ENCODE data around the gene OR2A7. TPM values are rescaled to one million over a fixed set of nuclear protein-coding genes. Genes with fewer than 3 reads are reported as not detected.
"Not testable (repeated sequence)": the region's sequence is repeated elsewhere in the genome, so short reads cannot be mapped to it uniquely, and the experiment has no call there.

OR2A7 gene, protein sequence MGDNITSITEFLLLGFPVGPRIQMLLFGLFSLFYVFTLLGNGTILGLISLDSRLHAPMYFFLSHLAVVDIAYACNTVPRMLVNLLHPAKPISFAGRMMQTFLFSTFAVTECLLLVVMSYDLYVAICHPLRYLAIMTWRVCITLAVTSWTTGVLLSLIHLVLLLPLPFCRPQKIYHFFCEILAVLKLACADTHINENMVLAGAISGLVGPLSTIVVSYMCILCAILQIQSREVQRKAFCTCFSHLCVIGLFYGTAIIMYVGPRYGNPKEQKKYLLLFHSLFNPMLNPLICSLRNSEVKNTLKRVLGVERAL
- total RNA-seq (2021; fragmentation: NEBNext Ultra II Directional; extraction: Animal tissue kit (Norgen Biotek cat#: 25700)) (1.6 and 1.9 TPM in 2 replicates), polyA plus RNA-seq (2011; rRNA removed) (3.3 and 3.4 TPM in 2 replicates), polyA minus RNA-seq (2011; rRNA and poly(A)+ RNA removed) (5.5 and 7.9 TPM in 2 replicates)
- polyA plus RNA-seq (2011; cell fraction: cytosol; rRNA removed) = 1.1 TPM
- polyA plus RNA-seq (2011; cell fraction: nucleus; rRNA removed) = 9.5 TPM
- 1.5 to 2.5 TPM (median 1.9 TPM) in 4 replicates for polyA plus RNA-seq (2012, experiment 1 of 2)
- polyA plus RNA-seq (2012, experiment 2 of 2) = 0.26 TPM
- polyA plus RNA-seq (2013, experiment 1 of 2) = 1.8 TPM
- 1.6 TPM for polyA plus RNA-seq (2013, experiment 2 of 2)
- 2.1 TPM for polyA minus RNA-seq (2011; cell fraction: cytosol; rRNA and poly(A)+ RNA removed)
- 9.2 TPM for polyA minus RNA-seq (2011; cell fraction: nucleus; rRNA and poly(A)+ RNA removed)
- long read RNA-seq, experiment 1 = 0 reads
- long read RNA-seq, experiment 2 = 0 reads

GRCh38 chr7:144264692-144265091 is at the start of gene OR2A7:
Gene OR2A7, minus strand, starts transcription at chr7:144264792. Its CDS starts 5,164 bp downstream, at chr7:144259628.
- H3K4me3 ChIP-seq (ENCODE audit: extremely low read depth in 1 of 4, insufficient read depth in 2 of 4, low read depth in 3 of 4, low read length in 4 of 4); H3K27ac ChIP-seq (ENCODE audit: low read depth, low read length); H4K8ac ChIP-seq (ENCODE audit: extremely low read depth, insufficient read depth, low read length); H2BK120ac ChIP-seq (replicated peaks; ENCODE audit: low read depth, low read length); H2BK5ac ChIP-seq (ENCODE audit: low read depth, low read length); H3K9ac ChIP-seq (replicated peaks in 1 of 4; ENCODE audit: extremely low read depth in 1 of 4, low read depth in 3 of 4, low read length in 3 of 4); CTCF ChIA-PET (ENCODE audit: partially characterized antibody); H4K5ac ChIP-seq (ENCODE audit: insufficient read length, low read depth, low read length); H2BK12ac ChIP-seq (ENCODE audit: low read depth, low read length); H3K18ac ChIP-seq (ENCODE audit: extremely low read depth, low read length); H2BK20ac ChIP-seq (ENCODE audit: low read length); H3K56ac ChIP-seq (replicated peaks; ENCODE audit: insufficient read length, low read depth, low read length); H3K27me3 ChIP-seq (replicated peaks in 1 of 4; ENCODE audit: control insufficient read depth in 3 of 4, extremely low read depth in 1 of 4, insufficient read depth in 3 of 4, low read length in 3 of 4); H2BK15ac ChIP-seq (ENCODE audit: low read length); H3K23me2 ChIP-seq (ENCODE audit: low read depth, low read length); H4K20me1 ChIP-seq (replicated peaks in 1 of 2; ENCODE audit: control insufficient read depth in 1 of 2, insufficient read depth in 2 of 2, low read length in 2 of 2); H3K9me3 ChIP-seq (ENCODE audit: insufficient read depth in 2 of 2, low read depth in 1 of 2, low read length in 1 of 2); DNase-seq (ENCODE audit: low read depth in 1 of 2, low spot score in 2 of 2); POLR2A ChIA-PET (ENCODE audit: partially characterized antibody); H3K79me1 ChIP-seq (ENCODE audit: low read depth, low read length); H4K91ac ChIP-seq (replicated peaks; ENCODE audit: insufficient read length, low read length); H3K36me3 ChIP-seq (ENCODE audit: control insufficient read depth in 2 of 4, insufficient read depth in 4 of 4, low read length in 3 of 4); H3K23ac ChIP-seq (ENCODE audit: insufficient read length); H2AFZ ChIP-seq (ENCODE audit: low read length); H3K4ac ChIP-seq (replicated peaks; ENCODE audit: insufficient read length, low read depth, low read length); H3K14ac ChIP-seq (ENCODE audit: insufficient read length); H3K79me2 ChIP-seq (ENCODE audit: control insufficient read depth in 1 of 2, insufficient read depth in 2 of 2, low read length in 2 of 2); H3K4me2 ChIP-seq (ENCODE audit: insufficient read depth in 1 of 2, low read depth in 2 of 2, low read length in 2 of 2); H2AK5ac ChIP-seq (ENCODE audit: low read depth, low read length); H3K4me1 ChIP-seq (replicated peaks in 1 of 4; ENCODE audit: control insufficient read depth in 3 of 4, insufficient read depth in 4 of 4, low read length in 3 of 4): not testable (repeated sequence)
- FAIRE-seq = peak; percentile 24
- 88% methylated on average over 6 of the region's 7 CpGs; no CpG with 5 or more reads in 1 of the 2 experiments for WGBS, 2 experiments (ENCODE audit: extremely low coverage in 1 of 2, insufficient coverage in 1 of 2, insufficient read length in 1 of 2, insufficient replicate concordance in 2 of 2, low coverage in 1 of 2, low lambda C conversion rate in 2 of 2, missing lambda C conversion rate in 1 of 2)

Data from H1 (cell line).